ENCODE results near the gene DVL1. TPM values are rescaled to one million over a fixed set of nuclear protein-coding genes. Genes with fewer than 3 reads are reported as not detected.
A peak's percentile ranks its signal among the peaks of the same experiment; 100 is the strongest.

The DVL1 gene
- total RNA-seq, 2 experiments from 2014 or later, result 37.2 to 39.2 TPM

- H3K9me3 Mint-ChIP-seq, result no peaks in the 10 kb centered on the region
- ChIA-PET POLR2A (interaction anchor here (0.9 to 1.5 kb wide), 6 partner anchors 18 to 52 kb away, joined by 3 to 6 read pairs (median 4); partner anchors contain the start of gene TAS1R3), CTCF (interaction anchor here (0.9 to 1.6 kb wide), 6 partner anchors 23 to 193 kb away, joined by 3 to 17 read pairs (median 4); partner anchors contain the start of gene AURKAIP1)
- H3K27ac Mint-ChIP-seq, result peak overlapping the region; percentile 25
- peaks cover 31% of the 10 kb centered on the region for H3K4me1 Mint-ChIP-seq (ENCODE audit: low read depth)
- H3K36me3 Mint-ChIP-seq (ENCODE audit: low read depth), result no peaks in the 10 kb centered on the region
- intact Hi-C loops (cut with micrococcal nuclease), result no loop called here
- no peak for DNase-seq
- peak overlapping the region; percentile 78 for H3K4me3 Mint-ChIP-seq
- TF ChIP-seq CTCF (IDR thresholded peaks at IDR 0.05), result no peak
- ATAC-seq, result peak; percentile 17
- H3K27me3 Mint-ChIP-seq, result peaks cover 9% of the 10 kb centered on the region
These were observed 580 bp downstream of the DVL1 start for GRCh38 chr1:1348420-1349255.

GRCh38 chr1:1347663-1348419 lies 1.4 kb downstream of the DVL1 start:
- H3K27ac Mint-ChIP-seq, result peak overlapping the region; percentile 25
- POLR2A ChIA-PET, result interaction anchor here (0.9 to 1.5 kb wide), 6 partner anchors 17 to 52 kb away, joined by 3 to 6 read pairs (median 4); partner anchors contain the start of gene TAS1R3
- H3K36me3 Mint-ChIP-seq (ENCODE audit: low read depth), result no peaks in the 10 kb centered on the region
- peak overlapping the region; percentile 78 for H3K4me3 Mint-ChIP-seq
- CTCF ChIA-PET, result interaction anchor here (0.7 to 1.6 kb wide), 7 partner anchors 24 to 192 kb away, joined by 3 to 17 read pairs (median 3); partner anchors contain the start of gene AURKAIP1
- no peaks in the 10 kb centered on the region for H3K9me3 Mint-ChIP-seq
- TF ChIP-seq CTCF (IDR thresholded peaks at IDR 0.05), result no peak
- H3K4me1 Mint-ChIP-seq (ENCODE audit: low read depth), result peaks cover 29% of the 10 kb centered on the region
- no peak for ATAC-seq
- intact Hi-C loops (cut with micrococcal nuclease), result no loop called here
- DNase-seq, result no peak
- peaks cover 8% of the 10 kb centered on the region for H3K27me3 Mint-ChIP-seq

GRCh38 chr1:1347026-1347595 lies 2.1 kb downstream of the DVL1 start:
- H3K27me3 Mint-ChIP-seq, result peaks cover under 1% of the 10 kb centered on the region
- POLR2A ChIA-PET, result interaction anchor here (1.2 to 1.5 kb wide), 2 partner anchors 22 to 37 kb away, joined by 4 to 6 read pairs; no protein-coding TSS in a partner anchor
- CTCF ChIA-PET, result interaction anchor here (0.7 to 1.6 kb wide), 5 partner anchors 25 to 158 kb away, joined by 3 to 17 read pairs (median 4); partner anchors contain the start of gene AURKAIP1
- H3K27ac Mint-ChIP-seq, result no peak overlapping the region
- TF ChIP-seq CTCF (IDR thresholded peaks at IDR 0.05), result no peak
- ATAC-seq (no peak), DNase-seq (no peak)
- peaks cover 25% of the 10 kb centered on the region for H3K4me1 Mint-ChIP-seq (ENCODE audit: low read depth)
- intact Hi-C loops (cut with micrococcal nuclease), result no loop called here
- no peaks in the 10 kb centered on the region for H3K9me3 Mint-ChIP-seq
- peak overlapping the region; percentile 78 for H3K4me3 Mint-ChIP-seq
- no peaks in the 10 kb centered on the region for H3K36me3 Mint-ChIP-seq (ENCODE audit: low read depth)

- Mint-ChIP-seq H3K9me3 (no peaks in the 10 kb centered on the region), H3K4me3 (peak overlapping the region; percentile 78), H3K27me3 (no peaks in the 10 kb centered on the region), H3K27ac (no peak overlapping the region), H3K36me3 (ENCODE audit: low read depth) (no peaks in the 10 kb centered on the region), H3K4me1 (ENCODE audit: low read depth) (peaks cover 22% of the 10 kb centered on the region)
- intact Hi-C loops (cut with micrococcal nuclease), result no loop called here
- no peak for DNase-seq
- TF ChIP-seq CTCF (IDR thresholded peaks at IDR 0.05), result no peak
- no peak for ATAC-seq
- CTCF ChIA-PET, result interaction anchor here (0.8 to 1.1 kb wide), 2 partner anchors 26 to 32 kb away, joined by 3 to 4 read pairs; no protein-coding TSS in a partner anchor
- POLR2A ChIA-PET, result interaction anchor here (1.3 to 1.4 kb wide), 2 partner anchors 25 to 75 kb away, joined by 3 read pairs; no protein-coding TSS in a partner anchor
These were observed 2.7 kb downstream of the DVL1 start for GRCh38 chr1:1346501-1346890.
